Measurements from ENCODE around the gene GTF3C4.
A peak's percentile ranks its signal among the peaks of the same experiment; 100 is the strongest.
"Not testable (repeated sequence)": the region's sequence is repeated elsewhere in the genome, so short reads cannot be mapped to it uniquely, and the experiment has no call there.

Gene GTF3C4

GRCh38 chr9:132681561-132681960 is 11.3 kb downstream of the GTF3C4 start:
- intact Hi-C loops (cut with DNase I) = no loop called here
- DNase-seq = no peak

DNA sequence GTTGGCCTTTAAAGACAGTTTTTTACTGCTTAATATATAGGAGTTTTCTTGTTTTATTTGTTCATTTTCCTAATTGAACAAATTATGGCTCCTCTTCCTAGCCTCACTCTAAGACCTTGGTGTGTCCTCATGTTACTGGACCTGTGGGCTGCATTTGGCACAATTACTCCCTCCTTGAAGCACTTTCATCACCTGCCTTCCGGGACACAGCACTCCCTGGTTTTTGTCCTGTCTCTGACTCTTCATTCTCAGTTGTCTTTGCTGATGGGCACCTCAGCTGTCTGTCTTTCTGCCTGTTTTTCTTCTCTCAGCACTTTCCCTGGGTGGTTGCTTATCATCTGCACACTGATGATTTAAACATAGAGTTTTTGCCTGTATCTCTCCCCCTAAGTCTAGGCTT is 13.6 kb downstream of the GTF3C4 start:
- DNase-seq = no peak

GRCh38 chr9:132690696-132691095 is 20.4 kb downstream of the GTF3C4 start:
- intact Hi-C loops (cut with DNase I) = no loop called here

More for the DNA sequence above, 13.6 kb downstream of the GTF3C4 start:
- intact Hi-C loops (cut with DNase I) = no loop called here

GRCh38 chr9:132694144-132694543 is 23.9 kb downstream of the GTF3C4 start:
- no peak for DNase-seq
- intact Hi-C loops (cut with DNase I) = no loop called here

More at GRCh38 chr9:132690696-132691095, 20.4 kb downstream of the GTF3C4 start:
- DNase-seq = no peak

DNA sequence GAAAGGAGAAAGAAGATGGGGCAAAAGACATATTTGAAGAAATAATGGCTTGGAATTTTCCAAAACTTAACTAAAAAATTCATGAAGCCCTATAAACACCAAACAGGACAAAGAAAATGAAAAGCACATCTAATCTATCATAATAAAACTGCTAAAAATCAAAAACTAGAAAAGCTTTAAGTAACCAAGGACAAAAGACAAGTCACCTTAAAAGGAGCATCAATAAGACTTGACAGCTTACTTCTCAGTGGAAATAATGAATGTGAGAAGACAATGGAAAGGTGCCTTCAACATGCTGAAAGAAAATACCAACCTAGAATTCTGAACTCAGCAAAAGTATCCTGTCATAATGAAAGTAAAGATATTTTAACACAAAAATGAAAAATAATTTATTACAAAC is 27.0 kb downstream of the GTF3C4 start:
- intact Hi-C loops (cut with DNase I) = no loop called here
- DNase-seq = no peak

GRCh38 chr9:132698989-132699388 is 28.7 kb downstream of the GTF3C4 start:
- DNase-seq = no peak
- intact Hi-C loops (cut with DNase I) = no loop called here

DNA sequence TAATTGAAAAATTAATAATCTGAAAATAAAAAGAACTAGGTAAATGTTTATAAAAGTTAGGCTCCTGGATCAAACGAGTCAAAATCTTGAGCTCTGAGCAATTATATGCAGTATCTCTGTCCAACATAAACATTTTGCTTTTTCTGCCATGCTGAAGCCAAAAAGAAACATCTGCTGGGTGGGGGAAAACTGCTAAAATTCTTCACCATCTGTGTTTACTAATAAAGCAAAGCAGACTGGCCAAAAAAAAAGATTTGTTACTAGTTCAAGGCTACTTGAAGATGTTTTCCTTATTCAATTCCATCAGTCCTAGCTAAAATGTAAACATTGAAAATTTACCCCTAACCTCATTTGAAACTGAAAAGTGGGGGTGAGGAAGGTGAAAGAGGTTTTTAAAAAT is 29.7 kb downstream of the GTF3C4 start:
- intact Hi-C loops (cut with DNase I) = no loop called here
- no peak for DNase-seq

DNA sequence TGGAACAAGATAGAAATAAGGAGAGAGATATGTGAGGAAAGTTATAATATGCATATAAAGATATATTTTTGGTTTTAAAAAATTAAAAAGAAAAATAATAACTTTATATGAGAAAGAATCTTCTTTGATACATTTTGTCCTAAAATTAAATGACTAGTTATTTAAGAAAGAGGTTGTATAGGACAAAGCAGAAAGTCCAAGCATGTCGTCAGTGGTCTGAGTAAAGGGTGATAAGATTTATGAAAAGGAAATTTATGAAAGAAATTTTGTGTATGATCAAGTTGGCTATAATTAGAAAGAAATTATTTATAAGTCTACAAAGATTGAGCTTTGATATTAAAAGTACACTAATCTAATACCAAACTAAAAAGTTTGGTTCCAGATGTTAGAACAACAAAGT is 32.0 kb downstream of the GTF3C4 start:
- intact Hi-C loops (cut with DNase I) = no loop called here
- DNase-seq = no peak

DNA sequence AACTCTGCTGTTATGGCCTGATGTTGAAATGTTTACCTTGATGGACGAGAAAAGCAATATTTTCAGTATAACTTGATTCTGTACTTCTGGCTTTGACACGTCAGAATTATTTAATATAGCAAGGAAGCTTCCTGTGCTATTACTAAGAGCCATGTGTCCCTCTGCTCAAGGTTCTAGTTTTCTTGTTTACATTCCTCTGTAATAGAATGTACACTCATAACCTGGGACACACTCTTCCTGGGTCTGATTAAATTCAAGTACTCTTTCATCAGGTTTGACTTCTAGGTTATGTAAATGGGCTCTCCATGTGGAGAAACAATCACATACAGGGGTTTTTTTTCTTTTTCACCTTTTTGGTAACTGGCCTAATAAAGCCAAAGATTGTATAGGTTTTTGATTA is 33.1 kb downstream of the GTF3C4 start:
- intact Hi-C loops (cut with DNase I) = no loop called here
- DNase-seq = no peak

DNA sequence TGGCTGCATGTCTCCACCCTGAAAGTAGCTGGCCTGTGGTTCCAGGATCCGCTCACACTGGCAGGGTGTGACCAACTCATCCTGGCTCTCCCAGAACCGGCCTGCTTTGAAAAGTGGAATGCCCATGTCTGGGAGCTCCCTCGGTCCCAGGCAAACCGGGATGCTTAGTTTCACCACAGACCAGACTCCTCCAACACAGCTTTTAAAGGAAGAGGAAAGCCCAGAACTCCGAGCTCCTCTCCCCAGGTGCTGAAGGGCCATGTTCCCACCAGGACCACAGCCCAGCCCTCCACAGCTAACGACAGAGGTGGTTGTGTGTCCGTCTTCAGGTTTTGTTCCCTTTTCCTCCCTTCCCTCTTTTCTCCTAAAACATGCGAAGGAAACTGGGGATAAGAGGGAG is 38.0 kb downstream of the GTF3C4 start:
- DNase-seq = no peak
- intact Hi-C loops (cut with DNase I) = no loop called here

DNA sequence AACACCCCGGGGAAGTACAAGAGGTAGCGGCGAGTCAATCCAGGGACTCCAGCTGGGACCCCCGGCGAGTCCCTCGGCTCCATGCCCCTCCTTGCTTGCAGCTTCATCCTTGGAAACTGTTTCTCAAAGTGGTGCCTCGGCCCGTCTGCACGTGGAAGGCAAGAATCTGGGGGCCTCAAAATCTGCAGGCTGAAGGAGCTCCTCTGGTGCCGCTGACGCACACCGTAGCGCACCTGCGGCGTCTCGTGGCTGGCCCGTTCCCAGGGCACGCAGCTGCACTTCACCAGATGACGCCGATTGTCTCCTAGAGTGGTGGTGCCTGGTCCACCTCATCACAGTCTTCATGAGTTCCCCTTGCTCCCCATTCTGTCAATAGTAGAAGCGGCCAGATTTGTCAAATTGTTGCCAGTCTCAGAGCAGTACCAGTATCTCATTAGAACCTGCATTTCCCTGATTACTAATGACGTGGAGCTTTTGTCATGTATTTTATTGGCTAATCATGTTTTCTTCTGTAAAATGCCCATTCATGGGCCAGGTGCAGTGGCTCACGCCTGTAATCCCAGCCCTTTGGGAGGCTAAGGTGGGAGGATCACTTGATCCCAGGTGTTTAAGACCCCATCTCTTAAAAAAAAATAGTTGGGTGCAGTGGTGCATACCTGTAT is 38.6 kb downstream of the GTF3C4 start:
- intact Hi-C loops (cut with DNase I) = no loop called here
- DNase-seq = no peak

DNA sequence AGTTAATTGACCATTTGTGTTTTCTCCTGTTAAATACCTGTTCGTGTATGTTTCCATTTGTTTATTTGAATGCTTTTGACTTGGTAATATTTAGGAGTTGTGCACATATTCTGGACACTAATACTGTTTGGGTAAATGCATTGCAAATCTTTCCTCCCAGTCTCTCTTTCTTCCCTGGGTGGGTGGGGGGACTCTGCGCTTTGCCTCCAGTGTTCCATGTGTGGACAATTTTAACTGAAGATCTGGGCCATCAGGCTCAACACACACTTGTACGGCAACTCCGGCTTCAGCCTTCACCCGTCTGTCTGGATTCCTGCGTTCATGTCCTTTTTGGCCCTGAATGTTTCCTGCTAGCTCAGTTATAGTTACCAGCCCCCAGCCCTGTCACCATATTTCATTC is 40.1 kb downstream of the GTF3C4 start:
- intact Hi-C loops (cut with DNase I) = no loop called here
- DNase-seq = no peak

DNA sequence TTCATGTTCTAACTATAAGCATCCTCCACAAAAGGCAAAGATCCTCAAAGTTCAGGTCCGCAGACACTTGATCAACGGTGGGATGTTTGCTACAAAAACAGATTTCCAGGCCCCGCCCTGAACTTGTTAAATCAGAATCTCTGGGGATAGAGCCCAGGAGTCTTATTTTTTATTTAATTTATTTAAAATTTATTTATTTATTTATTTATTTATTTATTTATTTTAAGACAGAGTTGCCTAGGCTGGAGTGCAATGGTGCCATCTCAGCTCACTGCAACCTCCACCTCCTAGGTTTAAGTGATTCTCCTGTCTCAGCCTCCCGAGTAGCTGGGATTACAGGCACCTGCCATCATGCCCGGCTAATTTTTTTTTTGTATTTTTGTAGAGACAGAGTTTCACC is 40.9 kb downstream of the GTF3C4 start:
- intact Hi-C loops (cut with DNase I); DNase-seq: not testable (repeated sequence)

GRCh38 chr9:132711846-132712245 is 41.6 kb downstream of the GTF3C4 start:
- DNase-seq = no peak
- intact Hi-C loops (cut with DNase I) = no loop called here

- DNase-seq = no peak
- intact Hi-C loops (cut with DNase I) = no loop called here
Measured at GRCh38 chr9:132712753-132713152, 42.5 kb downstream of the GTF3C4 start.

DNA sequence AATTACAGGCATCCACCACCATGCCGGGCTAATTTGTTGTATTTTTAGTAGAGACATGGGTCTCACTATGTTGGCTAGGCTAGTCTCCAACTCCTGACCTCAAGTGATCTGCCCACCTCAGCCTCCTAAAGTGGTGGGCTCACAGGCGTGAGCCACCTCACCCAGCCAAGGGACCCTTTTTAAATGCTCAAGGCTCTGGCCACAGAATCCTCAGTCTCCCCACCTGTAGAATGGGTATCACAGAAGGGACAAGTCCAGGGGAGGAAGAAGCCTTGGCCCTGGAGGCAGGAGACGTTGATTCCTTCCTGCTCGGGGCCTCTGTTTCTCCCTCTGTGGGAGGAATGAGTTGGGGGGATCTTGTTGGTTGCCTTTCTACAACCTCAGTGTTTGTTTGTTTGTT is 45.7 kb downstream of the GTF3C4 start:
- intact Hi-C loops (cut with DNase I) = no loop called here
- no peak for DNase-seq

GRCh38 chr9:132717326-132717945 is 47.2 kb downstream of the GTF3C4 start:
- intact Hi-C loops (cut with DNase I) = no loop called here
- DNase-seq = peak in 1 of 42 donors; percentile 30

- DNase-seq; intact Hi-C loops (cut with DNase I): not testable (repeated sequence)
Measured at GRCh38 chr9:132718381-132718928, 48.2 kb downstream of the GTF3C4 start.

- peak in 1 of 42 donors; percentile 39 for DNase-seq
- intact Hi-C loops (cut with DNase I) = no loop called here
Measured at GRCh38 chr9:132721661-132722060, 51.4 kb downstream of the GTF3C4 start.

DNA sequence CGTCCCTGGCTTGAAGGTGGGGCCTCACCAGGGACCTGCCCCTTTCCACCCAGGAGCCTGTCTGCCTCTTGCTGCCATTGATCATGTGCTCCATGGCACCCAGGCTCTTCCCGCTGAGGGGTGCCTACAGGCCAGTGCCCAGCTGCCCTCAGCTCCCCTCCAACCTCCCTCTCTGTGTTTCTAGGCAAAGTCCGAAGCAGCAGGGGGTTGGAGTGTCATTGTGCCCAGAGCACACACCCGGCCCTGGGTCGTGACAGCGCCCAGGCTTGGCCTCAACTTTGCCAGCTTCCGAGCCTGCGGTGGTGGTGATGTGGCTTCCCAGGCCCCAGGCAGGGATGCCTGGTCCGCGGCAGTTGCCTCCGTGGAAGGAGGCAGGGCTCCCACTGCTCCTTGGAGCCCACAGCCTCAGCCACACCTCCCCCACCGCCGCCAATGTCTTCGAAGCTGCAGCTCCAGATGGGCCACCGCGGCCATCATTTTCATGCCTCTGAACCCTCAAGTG is 52.4 kb downstream of the GTF3C4 start:
- peak in 1 of 42 donors; percentile 22 for DNase-seq
- intact Hi-C loops (cut with DNase I) = no loop called here

- intact Hi-C loops (cut with DNase I) = no loop called here
- DNase-seq = peak in 1 of 42 donors; percentile 6
Measured at GRCh38 chr9:132723809-132724208, 53.5 kb downstream of the GTF3C4 start.

Measured in head of caudate nucleus (tissue), 42 donors.